ENCODE data around the gene PATJ.

- no peak for TF ChIP-seq POLR2AphosphoS5 (IDR thresholded peaks at IDR 0.05; ENCODE audit: low read depth, low read length)
- no peak for TF ChIP-seq TAF1 (IDR thresholded peaks at IDR 0.05; ENCODE audit: borderline replicate concordance, insufficient read depth, low read length)
- TF ChIP-seq, protein P1, sequence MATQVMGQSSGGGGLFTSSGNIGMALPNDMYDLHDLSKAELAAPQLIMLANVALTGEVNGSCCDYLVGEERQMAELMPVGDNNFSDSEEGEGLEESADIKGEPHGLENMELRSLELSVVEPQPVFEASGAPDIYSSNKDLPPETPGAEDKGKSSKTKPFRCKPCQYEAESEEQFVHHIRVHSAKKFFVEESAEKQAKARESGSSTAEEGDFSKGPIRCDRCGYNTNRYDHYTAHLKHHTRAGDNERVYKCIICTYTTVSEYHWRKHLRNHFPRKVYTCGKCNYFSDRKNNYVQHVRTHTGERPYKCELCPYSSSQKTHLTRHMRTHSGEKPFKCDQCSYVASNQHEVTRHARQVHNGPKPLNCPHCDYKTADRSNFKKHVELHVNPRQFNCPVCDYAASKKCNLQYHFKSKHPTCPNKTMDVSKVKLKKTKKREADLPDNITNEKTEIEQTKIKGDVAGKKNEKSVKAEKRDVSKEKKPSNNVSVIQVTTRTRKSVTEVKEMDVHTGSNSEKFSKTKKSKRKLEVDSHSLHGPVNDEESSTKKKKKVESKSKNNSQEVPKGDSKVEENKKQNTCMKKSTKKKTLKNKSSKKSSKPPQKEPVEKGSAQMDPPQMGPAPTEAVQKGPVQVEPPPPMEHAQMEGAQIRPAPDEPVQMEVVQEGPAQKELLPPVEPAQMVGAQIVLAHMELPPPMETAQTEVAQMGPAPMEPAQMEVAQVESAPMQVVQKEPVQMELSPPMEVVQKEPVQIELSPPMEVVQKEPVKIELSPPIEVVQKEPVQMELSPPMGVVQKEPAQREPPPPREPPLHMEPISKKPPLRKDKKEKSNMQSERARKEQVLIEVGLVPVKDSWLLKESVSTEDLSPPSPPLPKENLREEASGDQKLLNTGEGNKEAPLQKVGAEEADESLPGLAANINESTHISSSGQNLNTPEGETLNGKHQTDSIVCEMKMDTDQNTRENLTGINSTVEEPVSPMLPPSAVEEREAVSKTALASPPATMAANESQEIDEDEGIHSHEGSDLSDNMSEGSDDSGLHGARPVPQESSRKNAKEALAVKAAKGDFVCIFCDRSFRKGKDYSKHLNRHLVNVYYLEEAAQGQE (IDR thresholded peaks at IDR 0.05; ENCODE audit: insufficient read depth in 1 of 2, low read depth in 2 of 2, low read length in 2 of 2) = no peak
- no peak for TF ChIP-seq SIN3A (IDR thresholded peaks at IDR 0.05; ENCODE audit: borderline replicate concordance, insufficient read depth, low read length)
- no peak for TF ChIP-seq FOXP2 (optimal IDR thresholded peaks at IDR 0.05; ENCODE audit: borderline replicate concordance, extremely low read depth, extremely low read length, insufficient read depth)
Observed at GRCh38 chr1:61979729-61980128, 237.4 kb downstream of the PATJ start.
